NCI-H2227 treated with DMSO at 0.1 percent for 48 hours (cell line): ENCODE data around the gene SMG9.

Source experiments
- DNase-seq: peaks from one replicate; lab custom pipeline; 2025; lab: John Stamatoyannopoulos, UW

SMG9 gene, protein sequence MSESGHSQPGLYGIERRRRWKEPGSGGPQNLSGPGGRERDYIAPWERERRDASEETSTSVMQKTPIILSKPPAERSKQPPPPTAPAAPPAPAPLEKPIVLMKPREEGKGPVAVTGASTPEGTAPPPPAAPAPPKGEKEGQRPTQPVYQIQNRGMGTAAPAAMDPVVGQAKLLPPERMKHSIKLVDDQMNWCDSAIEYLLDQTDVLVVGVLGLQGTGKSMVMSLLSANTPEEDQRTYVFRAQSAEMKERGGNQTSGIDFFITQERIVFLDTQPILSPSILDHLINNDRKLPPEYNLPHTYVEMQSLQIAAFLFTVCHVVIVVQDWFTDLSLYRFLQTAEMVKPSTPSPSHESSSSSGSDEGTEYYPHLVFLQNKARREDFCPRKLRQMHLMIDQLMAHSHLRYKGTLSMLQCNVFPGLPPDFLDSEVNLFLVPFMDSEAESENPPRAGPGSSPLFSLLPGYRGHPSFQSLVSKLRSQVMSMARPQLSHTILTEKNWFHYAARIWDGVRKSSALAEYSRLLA

DNA sequence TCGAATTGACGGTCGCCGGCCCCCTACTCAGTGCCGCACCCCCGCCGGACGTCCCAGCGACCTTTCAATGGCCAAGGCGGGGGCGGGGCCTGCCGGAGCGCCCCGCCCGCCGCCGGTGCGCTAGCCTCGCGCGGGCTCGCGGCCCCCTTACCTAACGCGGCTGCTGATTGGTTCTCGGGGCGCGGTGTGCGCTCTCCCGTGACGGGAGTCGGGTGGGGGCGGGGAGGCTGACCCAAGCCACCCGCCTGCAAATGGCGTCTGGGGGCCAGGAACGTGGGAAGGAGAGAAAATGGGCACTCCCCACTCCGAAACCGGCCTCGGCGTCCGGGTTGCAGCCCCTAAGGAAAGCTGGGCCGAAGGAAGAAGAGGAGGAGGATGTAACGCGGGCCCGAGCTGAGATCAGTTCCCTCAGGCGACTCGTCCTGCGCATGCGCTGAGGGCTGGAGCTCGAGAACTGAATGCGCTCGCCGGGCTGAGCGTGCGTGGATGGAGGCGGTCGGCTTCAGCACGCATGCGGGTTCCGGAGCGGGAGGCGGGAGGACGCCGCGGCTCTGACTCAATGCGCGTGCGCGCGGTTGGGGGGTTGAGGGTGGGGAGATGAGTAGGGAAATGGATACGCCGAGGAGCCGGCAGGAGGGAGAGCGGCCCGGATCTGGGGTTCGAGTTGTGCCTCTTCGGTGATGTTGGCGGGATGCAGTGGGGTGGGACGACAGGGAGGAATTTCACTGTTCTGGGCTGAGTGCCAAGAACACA, at the start of gene SMG9:
Gene SMG9, minus strand, starts transcription at position 460 of the 753 bp plus-strand sequence. CDS start 4,221 bp downstream, outside the sequence.
- DNase-seq, result peak; percentile 89

DNA sequence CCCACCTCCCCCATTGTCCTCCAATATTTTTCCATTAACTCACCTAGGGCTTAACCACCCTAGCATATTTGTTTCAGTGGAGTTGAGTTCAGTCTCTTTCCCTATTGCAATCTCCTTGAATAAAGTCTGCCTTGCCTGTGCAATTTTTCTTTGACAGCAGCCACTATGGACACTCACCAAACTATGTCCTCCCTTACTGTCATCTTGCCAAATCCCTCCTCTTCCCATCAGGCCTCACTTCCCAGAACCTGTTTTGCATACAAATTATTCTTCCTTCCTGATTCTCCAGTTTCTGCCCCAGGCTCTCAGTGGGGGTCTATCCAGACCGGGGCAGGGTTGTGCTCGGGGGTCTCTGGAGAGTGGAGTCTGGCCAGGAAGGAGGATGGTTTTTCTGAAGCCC, 49.7 kb upstream of the SMG9 start:
- DNase-seq, result no peak

- DNase-seq, result no peak
Observed at GRCh38 chr19:43802216-43802951, 47.6 kb upstream of the SMG9 start, which contains the start of gene LYPD5. Gene LYPD5 (minus strand): TSS chr19:43802447. CDS start chr19:43802380, 67 bp downstream.

GRCh38 chr19:43799502-43800142, 44.9 kb upstream of the SMG9 start:
- no peak for DNase-seq

DNA sequence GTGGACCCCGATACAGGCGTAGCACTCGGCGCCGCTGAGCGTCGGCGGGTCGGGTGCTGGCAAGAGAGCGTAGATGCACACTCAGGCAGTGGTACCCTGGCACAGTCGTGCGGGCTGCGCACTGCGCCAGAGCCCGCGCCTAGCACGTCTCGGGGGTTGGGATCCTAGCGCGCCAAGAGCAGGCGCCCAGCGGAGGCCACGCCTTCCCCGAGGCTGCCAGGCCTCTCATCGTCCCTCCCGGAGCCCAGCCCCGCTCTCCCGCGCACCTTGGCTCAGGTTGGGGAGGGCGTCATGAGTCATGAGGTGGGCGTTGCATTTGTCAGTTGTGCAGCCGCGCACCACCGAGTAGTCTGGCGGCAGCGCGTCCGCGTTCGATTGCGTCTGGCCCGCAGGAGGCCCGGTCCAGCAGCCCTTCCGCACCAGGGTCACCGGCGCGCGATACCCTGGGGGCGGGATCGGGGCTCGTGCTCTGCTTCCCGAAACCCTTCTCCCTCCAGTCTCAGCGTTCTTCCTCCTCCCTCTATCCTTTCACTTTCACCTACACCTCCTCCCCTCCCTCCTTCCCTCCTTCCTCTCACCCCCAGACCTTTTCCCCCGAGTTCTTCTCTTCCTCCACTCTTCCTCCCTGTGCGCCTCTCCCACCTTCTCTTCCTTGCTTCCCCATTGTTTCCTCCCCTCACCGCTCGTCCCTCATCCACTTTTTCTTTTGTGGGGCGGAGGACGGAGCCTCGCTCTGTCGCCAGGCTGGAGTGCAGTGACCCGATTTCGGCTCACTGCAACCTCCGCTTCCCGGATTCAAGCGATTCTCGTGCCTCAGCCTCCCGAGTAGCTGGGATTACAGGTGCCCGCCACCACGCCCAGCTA, 44.0 kb upstream of the SMG9 start:
- DNase-seq, result peak; percentile 57

DNA sequence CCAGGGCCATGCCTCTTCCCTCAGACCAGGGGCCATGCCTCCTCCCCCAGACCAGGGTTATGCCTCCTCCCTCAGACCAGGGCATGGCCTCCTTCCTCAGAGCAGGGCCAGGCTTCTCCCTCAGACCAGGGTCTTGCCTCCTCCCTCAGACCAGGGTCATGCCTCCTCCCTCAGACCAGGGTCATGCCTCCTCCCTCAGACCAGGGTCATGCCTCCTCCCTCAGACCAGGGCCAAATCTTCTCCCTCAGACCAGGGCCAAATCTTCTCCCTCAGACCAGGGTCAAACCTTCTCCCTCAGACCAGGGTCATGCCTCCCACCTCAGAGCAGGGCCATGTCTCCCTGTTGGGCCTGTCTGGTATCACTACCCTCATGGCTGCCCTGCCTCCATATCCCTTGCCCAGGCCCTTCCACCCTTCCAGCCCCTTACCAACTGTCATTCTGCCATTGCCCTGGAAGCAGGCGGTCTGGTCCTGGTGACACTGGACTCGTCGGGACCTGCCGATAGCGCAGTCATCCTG, 43.3 kb upstream of the SMG9 start:
- no peak for DNase-seq

GRCh38 chr19:43797556-43797955, 42.8 kb upstream of the SMG9 start:
- DNase-seq, result no peak

GRCh38 chr19:43797118-43797517, 42.4 kb upstream of the SMG9 start:
- no peak for DNase-seq

- no peak for DNase-seq
Observed at GRCh38 chr19:43790587-43790986, 35.8 kb upstream of the SMG9 start.

DNA sequence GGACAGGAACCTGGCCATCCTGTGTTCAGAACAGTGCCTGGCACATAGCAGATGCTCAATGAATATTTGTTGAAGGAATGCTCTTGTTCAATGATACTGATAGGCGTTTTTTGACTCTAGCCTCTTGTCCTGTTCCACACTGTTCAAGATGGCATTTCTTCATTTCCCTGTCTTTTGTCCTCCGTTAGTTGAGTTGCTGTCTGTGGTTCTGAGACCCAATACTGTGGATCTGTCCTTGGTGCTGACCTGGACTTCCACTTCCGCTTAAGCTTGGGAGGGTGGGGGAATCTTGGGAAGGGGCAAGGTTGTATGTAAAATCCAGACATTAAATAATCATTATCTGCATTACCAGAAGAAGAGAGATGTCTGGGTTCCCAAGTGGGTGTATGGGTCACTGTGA, 34.3 kb upstream of the SMG9 start:
- DNase-seq, result no peak

DNA sequence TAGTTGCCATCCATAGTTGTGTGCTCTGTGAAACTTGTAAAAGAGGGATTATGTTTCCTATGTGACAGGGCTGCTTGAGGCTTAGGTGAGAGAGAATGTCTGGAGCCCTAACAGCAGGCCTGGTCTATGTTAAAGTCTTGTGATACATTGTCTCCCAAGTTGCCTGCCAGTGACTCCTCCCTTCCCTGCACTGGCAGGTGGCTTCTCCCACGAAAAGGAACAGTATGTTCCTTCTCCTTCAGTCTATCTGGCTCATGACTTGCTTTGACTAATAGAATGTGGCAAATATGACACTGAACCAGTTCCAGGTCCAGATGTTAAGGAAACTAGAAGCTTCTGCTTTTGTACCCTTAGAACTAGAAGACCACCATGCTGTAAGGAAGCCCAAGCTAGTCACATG, 31.9 kb upstream of the SMG9 start:
- DNase-seq, result no peak

GRCh38 chr19:43784981-43785808, 30.4 kb upstream of the SMG9 start:
- peak; percentile 59 for DNase-seq

GRCh38 chr19:43784241-43784980, 29.6 kb upstream of the SMG9 start:
- no peak for DNase-seq

- DNase-seq, result no peak
Observed at GRCh38 chr19:43783636-43784035, 28.9 kb upstream of the SMG9 start.

DNA sequence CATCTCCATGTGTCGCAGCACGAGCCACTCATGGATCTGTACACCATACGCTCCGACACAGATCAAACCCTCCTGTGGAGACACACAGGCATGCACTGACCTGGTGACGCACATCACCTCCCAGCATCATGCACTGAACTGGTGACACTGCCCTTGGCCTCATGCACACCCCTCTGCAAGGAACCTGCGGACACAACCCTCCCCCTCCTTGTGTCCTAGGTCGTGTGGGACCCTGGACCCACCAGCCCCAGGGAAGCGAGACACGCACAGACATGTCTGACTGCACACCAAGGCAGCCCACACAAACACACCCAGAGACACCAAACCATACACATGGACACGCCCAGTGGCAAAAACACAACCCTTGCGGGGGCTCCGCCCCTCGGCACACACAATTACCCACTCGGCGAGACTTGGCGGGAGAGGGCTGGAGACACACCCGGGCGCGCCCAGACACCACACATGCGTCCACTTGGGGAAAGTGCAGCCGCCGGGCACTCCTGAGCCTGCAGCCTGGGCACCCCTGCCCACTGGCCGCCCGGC, 28.0 kb upstream of the SMG9 start:
- no peak for DNase-seq

- no peak for DNase-seq
Observed at GRCh38 chr19:43782311-43782660, 27.5 kb upstream of the SMG9 start.

DNA sequence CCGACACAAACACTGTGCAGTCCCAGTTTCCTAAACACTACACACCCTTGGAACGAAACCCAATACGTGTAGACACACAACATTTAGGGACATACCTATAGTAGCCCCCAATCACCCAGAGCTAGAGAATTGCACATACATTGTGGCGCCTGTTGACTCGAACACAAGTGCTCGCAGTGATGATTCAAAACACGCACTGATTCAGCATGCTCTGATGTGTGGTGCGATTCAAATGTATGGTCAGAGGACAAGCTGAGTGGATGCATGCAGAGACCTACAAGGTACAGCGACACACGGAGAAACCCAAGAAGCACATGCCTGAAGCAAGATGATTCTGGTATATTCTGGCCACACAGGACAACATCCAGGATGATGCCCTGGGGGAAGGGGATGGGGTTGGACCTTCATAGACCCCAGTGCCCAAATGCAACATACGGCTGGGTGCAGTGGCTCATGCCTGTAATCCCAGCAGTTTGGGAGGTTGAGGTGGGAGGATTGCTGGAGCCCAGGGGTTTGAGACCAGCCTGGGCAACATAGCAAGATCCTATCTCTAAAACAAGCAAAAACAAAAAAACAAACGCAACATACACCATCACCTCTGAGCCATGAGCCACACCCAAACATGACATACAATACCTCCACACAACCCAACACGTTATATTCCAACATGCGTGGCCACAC, 27.0 kb upstream of the SMG9 start:
- no peak for DNase-seq
